Osteocyte (in vitro differentiated cells): ENCODE measurements around the gene IFI6. TPM values are rescaled to one million over a fixed set of nuclear protein-coding genes. Genes with fewer than 3 reads are reported as not detected.

Experiments
- DNase-seq: peaks from one replicate; pipeline ENCODE4 v3.0.0; 2021; ENCODE audit warnings: mixed read lengths; ENCODE audit not compliant: unreplicated experiment; ENCODE audit errors: extremely low spot score
- H3K27ac Mint-ChIP-seq: one replicate; pipeline ENCODE4 v1.8.0; 2021; ENCODE audit warnings: mild to moderate bottlenecking, mixed read lengths; ENCODE audit not compliant: unreplicated experiment
- H3K27me3 Mint-ChIP-seq: one replicate; pipeline ENCODE4 v1.8.0; 2021; ENCODE audit warnings: mixed read lengths; ENCODE audit not compliant: unreplicated experiment
- H3K36me3 Mint-ChIP-seq: one replicate; pipeline ENCODE4 v1.8.0; 2021; ENCODE audit warnings: mixed read lengths; ENCODE audit not compliant: unreplicated experiment
- H3K4me1 Mint-ChIP-seq: one replicate; pipeline ENCODE4 v1.8.0; 2021; ENCODE audit warnings: mixed read lengths; ENCODE audit not compliant: unreplicated experiment
- H3K4me3 Mint-ChIP-seq: one replicate; pipeline ENCODE4 v1.8.0; 2021; ENCODE audit warnings: mild to moderate bottlenecking, moderate library complexity, mixed read lengths; ENCODE audit not compliant: unreplicated experiment
- H3K9me3 Mint-ChIP-seq: one replicate; pipeline ENCODE4 v1.8.0; 2021; ENCODE audit warnings: mixed read lengths; ENCODE audit not compliant: unreplicated experiment
- CTCF ChIP-seq: fragments of 200-600 bp; sonication (generic); IDR thresholded peaks from 2 replicates; pipeline ENCODE4 v1.5.0; 2021; ENCODE audit warnings: antibody characterized with exemption, mild to moderate bottlenecking, moderate library complexity
- total RNA-seq: library from RNA; stranded (reverse); gene quantifications from 2 replicates; pipeline ENCODE4 v1.2.1, GENCODE V29; 2021

Gene IFI6
- total RNA-seq, 1 donor from 2014 or later: 54.1 TPM

- Mint-ChIP-seq H3K4me3 (no peak overlapping the region), H3K36me3 (peaks cover 3% of the 10 kb centered on the region), H3K27ac (peak overlapping the region; percentile 64), H3K9me3 (no peaks in the 10 kb centered on the region), H3K4me1 (peaks cover 26% of the 10 kb centered on the region), H3K27me3 (no peaks in the 10 kb centered on the region)
- TF ChIP-seq CTCF: peak; percentile 83
- DNase-seq: peak; percentile 94
Observed at GRCh38 chr1:27662707-27663393, 9.1 kb downstream of the IFI6 start.

DNA sequence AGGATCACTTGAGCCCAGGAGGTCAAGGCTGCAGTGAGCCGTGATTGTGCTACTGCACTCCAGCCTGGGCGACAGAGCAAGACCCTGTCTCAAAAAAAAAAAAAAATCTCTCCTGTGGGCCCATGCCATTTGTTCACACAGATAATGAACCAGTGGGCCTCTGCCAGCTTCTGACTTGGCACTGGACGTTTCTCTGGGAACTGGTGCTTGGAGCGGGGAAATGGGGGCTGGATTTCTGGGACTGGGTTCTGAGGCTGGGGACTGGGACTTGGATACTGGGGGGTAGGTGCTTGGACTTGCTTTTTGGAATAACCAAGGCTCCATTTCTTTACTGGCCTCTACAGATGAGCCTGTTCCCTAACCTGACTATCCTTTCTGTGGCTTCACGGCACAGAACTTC lies 9.7 kb downstream of the IFI6 start:
- Mint-ChIP-seq H3K27ac (no peak overlapping the region), H3K4me3 (no peak overlapping the region), H3K4me1 (peaks cover 27% of the 10 kb centered on the region), H3K27me3 (no peaks in the 10 kb centered on the region), H3K36me3 (peaks cover 2% of the 10 kb centered on the region), H3K9me3 (no peaks in the 10 kb centered on the region)
- no peak for DNase-seq
- TF ChIP-seq CTCF: no peak

- no peak for DNase-seq
- H3K36me3 Mint-ChIP-seq: no peaks in the 10 kb centered on the region
- no peak overlapping the region for H3K27ac Mint-ChIP-seq
- TF ChIP-seq CTCF: no peak
- peaks cover 27% of the 10 kb centered on the region for H3K4me1 Mint-ChIP-seq
- H3K4me3 Mint-ChIP-seq: no peak overlapping the region
- H3K27me3 Mint-ChIP-seq: no peaks in the 10 kb centered on the region
- H3K9me3 Mint-ChIP-seq: no peaks in the 10 kb centered on the region
Observed at GRCh38 chr1:27661412-27662075, 10.4 kb downstream of the IFI6 start.

GRCh38 chr1:27660300-27660835 lies 11.6 kb downstream of the IFI6 start:
- H3K9me3 Mint-ChIP-seq: no peaks in the 10 kb centered on the region
- no peak for TF ChIP-seq CTCF
- DNase-seq: no peak
- peaks cover 34% of the 10 kb centered on the region for H3K4me1 Mint-ChIP-seq
- H3K27me3 Mint-ChIP-seq: no peaks in the 10 kb centered on the region
- H3K36me3 Mint-ChIP-seq: no peaks in the 10 kb centered on the region
- peak overlapping the region; percentile 81 for H3K27ac Mint-ChIP-seq
- peak overlapping the region; percentile 71 for H3K4me3 Mint-ChIP-seq
